Measurements from ENCODE around the gene MICA. TPM values are rescaled to one million over a fixed set of nuclear protein-coding genes. Genes with fewer than 3 reads are reported as not detected.
A peak's percentile ranks its signal among the peaks of the same experiment; 100 is the strongest.

The MICA gene
- total and polyA plus RNA-seq, 2 experiments from 2014 or later = 36.0 to 41.9 TPM

DNA sequence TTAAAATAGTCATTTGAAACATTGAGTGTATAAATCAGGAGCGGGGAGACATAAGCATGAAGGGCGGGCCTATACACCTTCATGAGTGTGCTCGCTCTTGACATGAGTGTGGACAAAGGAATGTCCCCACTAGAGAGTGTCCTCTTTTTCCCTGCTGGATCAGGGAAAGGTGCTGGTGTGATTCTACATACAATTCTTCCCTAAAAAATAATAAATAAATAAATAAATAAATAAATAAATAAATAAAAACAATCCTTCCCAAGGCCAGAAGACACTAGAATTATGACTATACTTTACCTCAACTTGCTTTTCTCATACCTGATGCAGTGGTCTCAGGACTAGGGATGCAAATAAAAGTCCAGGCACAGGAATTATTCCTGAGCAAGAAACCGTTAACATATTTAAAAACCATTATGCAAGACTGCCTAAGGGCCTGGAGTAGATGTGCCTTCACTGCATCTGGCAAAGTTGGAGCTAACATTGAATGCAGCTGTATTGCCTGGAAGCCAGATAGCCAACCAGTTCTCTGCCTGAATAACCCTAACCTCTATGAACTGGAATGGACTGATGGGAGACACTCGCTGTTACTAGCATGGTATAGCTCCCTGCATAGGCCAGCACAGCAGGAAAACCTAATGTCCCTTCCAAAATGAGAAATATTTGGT, 57.1 kb downstream of the MICA start:
- TF ChIP-seq, protein P1, sequence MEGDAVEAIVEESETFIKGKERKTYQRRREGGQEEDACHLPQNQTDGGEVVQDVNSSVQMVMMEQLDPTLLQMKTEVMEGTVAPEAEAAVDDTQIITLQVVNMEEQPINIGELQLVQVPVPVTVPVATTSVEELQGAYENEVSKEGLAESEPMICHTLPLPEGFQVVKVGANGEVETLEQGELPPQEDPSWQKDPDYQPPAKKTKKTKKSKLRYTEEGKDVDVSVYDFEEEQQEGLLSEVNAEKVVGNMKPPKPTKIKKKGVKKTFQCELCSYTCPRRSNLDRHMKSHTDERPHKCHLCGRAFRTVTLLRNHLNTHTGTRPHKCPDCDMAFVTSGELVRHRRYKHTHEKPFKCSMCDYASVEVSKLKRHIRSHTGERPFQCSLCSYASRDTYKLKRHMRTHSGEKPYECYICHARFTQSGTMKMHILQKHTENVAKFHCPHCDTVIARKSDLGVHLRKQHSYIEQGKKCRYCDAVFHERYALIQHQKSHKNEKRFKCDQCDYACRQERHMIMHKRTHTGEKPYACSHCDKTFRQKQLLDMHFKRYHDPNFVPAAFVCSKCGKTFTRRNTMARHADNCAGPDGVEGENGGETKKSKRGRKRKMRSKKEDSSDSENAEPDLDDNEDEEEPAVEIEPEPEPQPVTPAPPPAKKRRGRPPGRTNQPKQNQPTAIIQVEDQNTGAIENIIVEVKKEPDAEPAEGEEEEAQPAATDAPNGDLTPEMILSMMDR (IDR thresholded peaks at IDR 0.05; ENCODE audit: poor library complexity) = no peak
- TF ChIP-seq EZH2 (IDR thresholded peaks at IDR 0.05; ENCODE audit: borderline replicate concordance) = no peak
- 92% methylated on average over 5 of the region's 5 CpGs for WGBS (ENCODE audit: low lambda C conversion rate, missing lambda C conversion rate)
- Histone ChIP-seq H3K27ac (no peak overlapping the region), H3K4me3 (no peak overlapping the region), H2AFZ (no peak overlapping the region), H4K20me1 (ENCODE audit: insufficient read depth, poor library complexity, severe bottlenecking) (no peaks in the 10 kb centered on the region), H3K79me2 (no peaks in the 10 kb centered on the region), H3K9me3 (ENCODE audit: low read depth) (no peaks in the 10 kb centered on the region), H3K4me1 (ENCODE audit: insufficient read depth) (no peaks in the 10 kb centered on the region), H3K27me3 (no peaks in the 10 kb centered on the region), H3K4me2 (no peak overlapping the region), H3K9me2 (replicated peaks; ENCODE audit: insufficient read depth) (no peaks in the 10 kb centered on the region), H3K36me3 (replicated peaks; ENCODE audit: insufficient read depth, low read depth) (no peaks in the 10 kb centered on the region)
- DNase-seq (ENCODE audit: low spot score) = no peak

DNA sequence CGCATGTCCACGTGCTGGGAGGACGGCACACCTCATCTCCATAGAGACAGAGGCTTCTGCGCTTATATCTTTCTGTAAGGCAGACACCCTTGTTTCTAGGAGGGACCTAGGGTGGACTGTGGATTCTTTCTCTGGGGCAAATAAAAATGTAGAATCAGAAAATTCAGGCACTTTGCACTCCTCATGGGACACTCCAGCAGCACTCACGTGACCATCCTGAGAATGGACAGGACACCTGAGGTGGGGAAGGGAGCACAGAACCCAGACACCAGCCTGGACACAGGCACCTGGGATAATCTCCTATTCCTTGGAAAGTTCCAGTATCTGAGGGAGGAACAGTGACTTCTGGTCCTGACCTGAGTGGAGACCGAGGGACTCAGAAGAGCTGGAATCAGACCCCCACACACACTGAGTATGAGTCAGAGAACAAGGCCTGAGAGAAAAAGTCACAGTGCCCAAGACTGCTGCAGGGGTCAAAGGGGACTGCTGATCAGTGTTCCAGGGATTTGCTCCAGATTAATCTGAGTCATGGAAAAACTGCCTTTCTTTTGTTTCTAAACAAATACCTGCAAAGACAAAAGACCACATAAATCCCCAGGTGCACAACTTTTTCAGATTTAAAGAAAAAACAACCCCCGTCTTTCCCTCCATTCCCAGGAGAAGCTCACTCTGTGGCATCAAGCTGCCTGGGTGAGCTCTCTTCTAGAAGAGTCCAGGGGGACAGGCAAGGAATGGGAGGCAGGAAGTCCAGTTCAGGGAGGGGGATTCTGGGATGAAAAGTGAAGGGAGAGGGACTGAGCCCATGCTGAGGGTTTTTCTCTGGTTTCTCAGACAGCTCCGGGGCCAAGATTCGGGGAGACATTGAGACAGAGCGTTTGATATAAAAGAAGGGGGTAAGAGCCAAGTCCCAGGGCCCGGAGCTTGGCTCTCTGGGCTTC, 58.9 kb downstream of the MICA start:
- H3K4me2 ChIP-seq = peak overlapping the region; percentile 73

DNA sequence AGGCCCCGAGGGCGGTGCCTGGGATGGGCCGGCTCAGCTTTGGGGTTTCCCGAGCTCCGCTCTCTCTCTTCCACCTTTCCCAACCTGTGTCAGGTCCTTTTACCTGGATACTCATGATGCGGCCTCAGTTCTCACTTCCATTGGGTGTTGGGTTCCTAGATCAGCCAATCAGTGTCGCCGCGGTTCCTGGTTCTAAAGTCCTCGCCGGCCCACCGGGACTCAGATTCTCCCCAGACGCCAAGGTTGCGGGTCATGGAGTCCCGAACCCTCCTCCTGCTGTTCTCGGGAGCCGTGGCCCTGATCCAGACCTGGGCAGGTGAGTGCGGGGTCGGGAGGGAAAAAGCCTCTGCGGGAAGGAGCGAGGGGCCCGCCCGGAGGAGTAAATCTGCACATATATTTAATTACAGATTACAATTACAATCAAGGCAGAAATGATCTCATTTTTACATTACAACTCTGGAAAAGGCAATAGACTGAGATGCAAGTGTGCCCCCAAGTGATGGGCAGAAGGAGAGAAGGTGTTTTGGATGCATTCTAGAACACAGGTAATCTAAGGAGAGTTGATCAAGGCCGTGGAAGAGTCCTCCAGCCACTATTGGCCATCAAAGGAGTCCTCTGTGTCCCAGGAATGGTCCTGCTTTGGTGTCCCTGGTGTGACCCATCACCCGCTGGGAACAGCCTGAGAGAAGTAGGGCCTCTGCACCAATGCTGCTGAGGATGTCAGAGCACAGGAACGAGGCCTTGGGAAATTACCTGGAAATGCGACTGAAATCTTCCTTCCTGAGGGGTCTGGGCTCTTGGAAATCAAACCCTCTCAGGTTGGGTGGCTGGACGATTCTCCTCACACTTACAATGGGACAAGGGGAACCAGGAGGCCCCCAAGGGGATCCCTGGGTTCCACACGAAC, 59.8 kb downstream of the MICA start:
- Histone ChIP-seq H4K20me1 (ENCODE audit: insufficient read depth, poor library complexity, severe bottlenecking) (no peaks in the 10 kb centered on the region), H3K27me3 (no peaks in the 10 kb centered on the region), H3K4me1 (ENCODE audit: insufficient read depth) (no peaks in the 10 kb centered on the region), H3K27ac (no peak overlapping the region), H3K79me2 (no peaks in the 10 kb centered on the region), H3K36me3 (replicated peaks; ENCODE audit: insufficient read depth, low read depth) (no peaks in the 10 kb centered on the region), H3K9me2 (replicated peaks; ENCODE audit: insufficient read depth) (no peaks in the 10 kb centered on the region), H2AFZ (peak overlapping the region; percentile 36), H3K4me3 (no peak overlapping the region), H3K9me3 (ENCODE audit: low read depth) (no peaks in the 10 kb centered on the region), H3K4me2 (peak overlapping the region; percentile 73)
- DNase-seq (ENCODE audit: low spot score) = peak; percentile 91
- no peak for TF ChIP-seq EZH2 (IDR thresholded peaks at IDR 0.05; ENCODE audit: borderline replicate concordance)
- TF ChIP-seq, protein P1 (IDR thresholded peaks at IDR 0.05; ENCODE audit: poor library complexity) = no peak
- no peak for TF ChIP-seq EZH2phosphoT487 (IDR thresholded peaks at IDR 0.05; ENCODE audit: low read depth, severe bottlenecking, unreplicated experiment)
- 27% methylated on average over 29 of the region's 29 CpGs for WGBS (ENCODE audit: low lambda C conversion rate, missing lambda C conversion rate)

More for the DNA sequence above, 58.9 kb downstream of the MICA start:
- H3K27ac ChIP-seq = no peak overlapping the region
- TF ChIP-seq EZH2 (IDR thresholded peaks at IDR 0.05; ENCODE audit: borderline replicate concordance) = no peak
- H3K4me3 ChIP-seq = no peak overlapping the region
- no peak for DNase-seq (ENCODE audit: low spot score)
- no peaks in the 10 kb centered on the region for H3K36me3 ChIP-seq (replicated peaks; ENCODE audit: insufficient read depth, low read depth)
- H2AFZ ChIP-seq = peak overlapping the region; percentile 36
- H3K27me3 ChIP-seq = no peaks in the 10 kb centered on the region
- H4K20me1 ChIP-seq (ENCODE audit: insufficient read depth, poor library complexity, severe bottlenecking) = no peaks in the 10 kb centered on the region
- WGBS (ENCODE audit: low lambda C conversion rate, missing lambda C conversion rate) = 68% methylated on average over 11 of the region's 11 CpGs
- no peaks in the 10 kb centered on the region for H3K9me2 ChIP-seq (replicated peaks; ENCODE audit: insufficient read depth)
- H3K4me1 ChIP-seq (ENCODE audit: insufficient read depth) = no peaks in the 10 kb centered on the region
- H3K79me2 ChIP-seq = no peaks in the 10 kb centered on the region
- H3K9me3 ChIP-seq (ENCODE audit: low read depth) = no peaks in the 10 kb centered on the region
